OCI-LY3 (cell line): ENCODE results near the gene AVL9.

Experiments
- H2AFZ ChIP-seq: fragments of 200-600, 300-600 bp; shearing (Covaris generic); 2 replicates; pipeline ENCODE4 v1.6.0; 2014; ENCODE audit warnings: antibody characterized with exemption, low read depth, low read length
- H3K27ac ChIP-seq: fragments of 200-600, 300-600 bp; sonication (generic); 2 replicates; pipeline ENCODE4 v1.5.1; 2014; ENCODE audit warnings: mild to moderate bottlenecking, low read length, moderate library complexity, mixed read lengths
- H3K27me3 ChIP-seq: fragments of 200-600, 300-600 bp; sonication (generic); 2 replicates; pipeline ENCODE4 v1.6.1; 2014; ENCODE audit warnings: low read depth, low read length, mixed read lengths
- H3K36me3 ChIP-seq: fragments of 200-600, 300-600 bp; sonication (generic); replicated peaks from 2 replicates; pipeline ENCODE3; 2014; ENCODE audit warnings: low read depth, low read length, mixed read lengths
- H3K4me1 ChIP-seq: fragments of 300-600, 200-600 bp; sonication (generic); 2 replicates; pipeline ENCODE4 v1.6.1; 2014; ENCODE audit warnings: low read length, mixed read lengths
- H3K4me2 ChIP-seq: fragments of 200-600, 300-600 bp; sonication (generic); 2 replicates; pipeline ENCODE4 v1.6.1; 2014; ENCODE audit warnings: low read length, mixed read lengths
- H3K4me3 ChIP-seq: fragments of 300-600, 200-600 bp; sonication (generic); 2 replicates; pipeline ENCODE4 v1.5.1; 2014; ENCODE audit warnings: antibody characterized with exemption, mild to moderate bottlenecking, low read length, moderate library complexity
- H3K79me2 ChIP-seq: fragments of 300-600, 200-600 bp; shearing (Covaris generic); 2 replicates; pipeline ENCODE4 v1.6.1; 2014; ENCODE audit warnings: mild to moderate bottlenecking, low read length, mixed read lengths
- H3K9ac ChIP-seq: fragments of 300-600, 200-600 bp; shearing (Covaris generic); 2 replicates; pipeline ENCODE4 v1.6.0; 2014; ENCODE audit warnings: mild to moderate bottlenecking, low read length, moderate library complexity
- H3K9me3 ChIP-seq: fragments of 200-600, 300-600 bp; shearing (Covaris generic); 2 replicates; pipeline ENCODE4 v1.6.1; 2014; ENCODE audit warnings: low read length, mixed read lengths; ENCODE audit not compliant: insufficient read depth
- H4K20me1 ChIP-seq: fragments of 200-600, 300-600 bp; sonication (generic); 2 replicates; pipeline ENCODE4 v1.6.1; 2016; ENCODE audit warnings: low read length, mixed read lengths; ENCODE audit not compliant: insufficient read depth
- EZH2phosphoT487 ChIP-seq: fragments of 200-600 bp; shearing (Covaris generic); IDR thresholded peaks from 2 replicates; pipeline ENCODE4 v1.6.1; 2018; ENCODE audit warnings: antibody characterized with exemption, mixed run types, low read depth
- TF ChIP-seq, protein P1 (sequence below): fragments of 200-600, 300-600 bp; sonication (generic); IDR thresholded peaks from 2 replicates; pipeline ENCODE4 v1.5.1; 2014; ENCODE audit warnings: antibody characterized with exemption, low read length, low read depth

The AVL9 gene

DNA sequence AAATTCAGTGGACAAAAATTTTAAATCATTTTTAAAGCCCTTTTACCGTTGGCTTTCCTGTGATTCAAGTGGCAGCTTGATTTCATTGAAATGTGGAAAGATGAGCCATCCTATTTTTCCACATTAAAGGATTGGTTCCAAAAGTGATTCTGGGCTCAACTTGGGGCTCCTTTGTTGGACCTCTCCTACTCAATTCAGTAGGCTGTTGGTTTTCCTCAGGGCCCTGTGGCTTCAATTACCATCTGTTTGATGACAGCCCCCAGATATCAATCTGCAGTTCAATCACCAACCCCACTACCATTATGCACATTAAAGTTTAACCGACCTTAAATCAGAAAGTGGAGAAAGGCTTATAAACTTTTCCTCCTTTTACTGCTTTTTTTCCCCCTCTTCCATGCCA, 47.3 kb downstream of the AVL9 start:
- Histone ChIP-seq H3K27ac (no peak overlapping the region), H3K4me1 (no peaks in the 10 kb centered on the region), H3K9ac (no peak overlapping the region), H3K79me2 (no peaks in the 10 kb centered on the region), H3K4me2 (no peak overlapping the region), H2AFZ (no peak overlapping the region), H3K36me3 (no peaks in the 10 kb centered on the region), H3K9me3 (no peaks in the 10 kb centered on the region), H3K4me3 (no peak overlapping the region), H3K27me3 (no peaks in the 10 kb centered on the region), H4K20me1 (no peaks in the 10 kb centered on the region)
- TF ChIP-seq EZH2phosphoT487 = no peak
- TF ChIP-seq, protein P1, sequence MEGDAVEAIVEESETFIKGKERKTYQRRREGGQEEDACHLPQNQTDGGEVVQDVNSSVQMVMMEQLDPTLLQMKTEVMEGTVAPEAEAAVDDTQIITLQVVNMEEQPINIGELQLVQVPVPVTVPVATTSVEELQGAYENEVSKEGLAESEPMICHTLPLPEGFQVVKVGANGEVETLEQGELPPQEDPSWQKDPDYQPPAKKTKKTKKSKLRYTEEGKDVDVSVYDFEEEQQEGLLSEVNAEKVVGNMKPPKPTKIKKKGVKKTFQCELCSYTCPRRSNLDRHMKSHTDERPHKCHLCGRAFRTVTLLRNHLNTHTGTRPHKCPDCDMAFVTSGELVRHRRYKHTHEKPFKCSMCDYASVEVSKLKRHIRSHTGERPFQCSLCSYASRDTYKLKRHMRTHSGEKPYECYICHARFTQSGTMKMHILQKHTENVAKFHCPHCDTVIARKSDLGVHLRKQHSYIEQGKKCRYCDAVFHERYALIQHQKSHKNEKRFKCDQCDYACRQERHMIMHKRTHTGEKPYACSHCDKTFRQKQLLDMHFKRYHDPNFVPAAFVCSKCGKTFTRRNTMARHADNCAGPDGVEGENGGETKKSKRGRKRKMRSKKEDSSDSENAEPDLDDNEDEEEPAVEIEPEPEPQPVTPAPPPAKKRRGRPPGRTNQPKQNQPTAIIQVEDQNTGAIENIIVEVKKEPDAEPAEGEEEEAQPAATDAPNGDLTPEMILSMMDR = no peak

DNA sequence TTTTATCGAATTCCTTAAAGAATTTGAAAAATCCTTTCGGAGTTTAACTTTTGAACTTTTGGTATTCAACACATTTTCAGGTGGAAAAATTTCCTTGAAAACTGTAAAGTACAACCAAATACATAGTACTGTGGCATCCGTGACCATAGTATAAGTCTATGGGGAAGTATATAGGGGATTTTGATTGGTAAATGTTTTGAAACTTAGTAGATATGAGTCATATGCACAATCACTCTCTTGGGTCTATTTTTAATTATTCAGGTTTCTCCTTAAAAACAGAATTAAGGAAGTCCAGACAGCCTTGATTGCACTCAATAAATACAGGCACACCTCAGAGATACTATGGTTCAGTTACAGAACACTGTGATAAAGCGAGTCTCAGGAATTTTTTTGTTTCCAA, 64.2 kb downstream of the AVL9 start:
- TF ChIP-seq, protein P1 = no peak
- TF ChIP-seq EZH2phosphoT487 = no peak
- peaks cover 11% of the 10 kb centered on the region for H3K36me3 ChIP-seq
- H3K9ac ChIP-seq = no peak overlapping the region
- no peak overlapping the region for H3K4me3 ChIP-seq
- no peak overlapping the region for H3K4me2 ChIP-seq
- H3K27ac ChIP-seq = no peak overlapping the region
- H3K9me3 ChIP-seq = no peaks in the 10 kb centered on the region
- H4K20me1 ChIP-seq = no peaks in the 10 kb centered on the region
- no peak overlapping the region for H2AFZ ChIP-seq
- H3K27me3 ChIP-seq = no peaks in the 10 kb centered on the region
- H3K79me2 ChIP-seq = no peaks in the 10 kb centered on the region
- peaks cover 7% of the 10 kb centered on the region for H3K4me1 ChIP-seq

DNA sequence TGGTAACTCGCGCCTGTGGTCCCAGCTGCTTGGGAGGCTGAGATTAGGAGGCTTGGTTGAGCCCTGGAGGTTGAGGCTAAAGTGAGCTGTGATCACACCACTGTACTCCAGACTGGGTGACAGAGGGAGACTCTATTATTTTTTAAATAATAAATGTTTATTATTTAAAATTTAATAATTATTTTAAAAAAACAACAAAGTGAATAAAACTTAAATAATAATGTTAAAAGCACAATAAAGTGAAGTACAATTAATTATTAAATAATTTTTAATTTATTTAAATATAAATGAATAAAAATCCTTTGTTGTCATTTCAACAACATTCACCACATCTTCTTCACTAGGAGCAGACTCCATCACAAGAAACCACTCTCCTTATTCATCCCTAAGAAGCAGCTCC, 64.8 kb downstream of the AVL9 start:
- Histone ChIP-seq H3K27ac (no peak overlapping the region), H3K36me3 (peaks cover 11% of the 10 kb centered on the region)

DNA sequence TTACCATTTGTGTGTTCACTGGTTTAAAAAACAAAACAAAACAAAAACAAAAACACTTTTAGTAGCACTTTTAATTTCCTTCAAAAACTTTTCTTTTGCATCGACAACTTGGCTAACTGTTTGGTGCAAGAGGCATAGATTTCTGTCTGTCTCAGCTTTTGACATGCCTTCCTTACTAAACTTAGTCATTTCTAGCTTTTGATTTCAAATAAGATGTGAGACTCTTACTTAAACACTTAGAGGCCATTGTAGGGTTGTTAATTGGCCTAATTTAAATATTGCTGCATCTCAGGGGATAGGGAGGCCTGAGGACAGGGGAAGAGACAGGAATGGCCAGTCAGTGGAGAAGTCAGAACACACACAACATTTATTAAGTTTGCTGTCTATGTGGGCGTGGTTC, 66.3 kb downstream of the AVL9 start:
- Histone ChIP-seq H3K36me3 (peaks cover 11% of the 10 kb centered on the region), H3K4me2 (no peak overlapping the region), H3K9me3 (no peaks in the 10 kb centered on the region), H2AFZ (no peak overlapping the region), H3K27me3 (no peaks in the 10 kb centered on the region), H3K9ac (no peak overlapping the region), H3K4me1 (peaks cover 7% of the 10 kb centered on the region), H3K79me2 (no peaks in the 10 kb centered on the region), H4K20me1 (no peaks in the 10 kb centered on the region), H3K4me3 (no peak overlapping the region), H3K27ac (no peak overlapping the region)
- TF ChIP-seq EZH2phosphoT487 = no peak
- TF ChIP-seq, protein P1 = no peak

More for the DNA sequence above, 64.8 kb downstream of the AVL9 start:
- Histone ChIP-seq H3K4me3 (no peak overlapping the region), H3K27me3 (no peaks in the 10 kb centered on the region), H3K79me2 (no peaks in the 10 kb centered on the region), H3K9me3 (no peaks in the 10 kb centered on the region), H4K20me1 (no peaks in the 10 kb centered on the region), H3K9ac (no peak overlapping the region), H3K4me1 (peaks cover 7% of the 10 kb centered on the region), H2AFZ (no peak overlapping the region), H3K4me2 (no peak overlapping the region)
- no peak for TF ChIP-seq EZH2phosphoT487
- TF ChIP-seq, protein P1 = no peak
